Stimulated activated CD8-positive, alpha-beta memory T cell treated with anti-CD3 and anti-CD28 coated beads, Interleukin-4, amount 100 ng/mL, for 48 hours (primary cell): ENCODE data around the gene COPS4.
"Not testable (repeated sequence)": the region's sequence is repeated elsewhere in the genome, so short reads cannot be mapped to it uniquely, and the experiment has no call there.

Source experiments
- DNase-seq: peaks from one replicate; pipeline ENCODE4 v3.0.0-alpha.2; 2020

The COPS4 gene

DNA sequence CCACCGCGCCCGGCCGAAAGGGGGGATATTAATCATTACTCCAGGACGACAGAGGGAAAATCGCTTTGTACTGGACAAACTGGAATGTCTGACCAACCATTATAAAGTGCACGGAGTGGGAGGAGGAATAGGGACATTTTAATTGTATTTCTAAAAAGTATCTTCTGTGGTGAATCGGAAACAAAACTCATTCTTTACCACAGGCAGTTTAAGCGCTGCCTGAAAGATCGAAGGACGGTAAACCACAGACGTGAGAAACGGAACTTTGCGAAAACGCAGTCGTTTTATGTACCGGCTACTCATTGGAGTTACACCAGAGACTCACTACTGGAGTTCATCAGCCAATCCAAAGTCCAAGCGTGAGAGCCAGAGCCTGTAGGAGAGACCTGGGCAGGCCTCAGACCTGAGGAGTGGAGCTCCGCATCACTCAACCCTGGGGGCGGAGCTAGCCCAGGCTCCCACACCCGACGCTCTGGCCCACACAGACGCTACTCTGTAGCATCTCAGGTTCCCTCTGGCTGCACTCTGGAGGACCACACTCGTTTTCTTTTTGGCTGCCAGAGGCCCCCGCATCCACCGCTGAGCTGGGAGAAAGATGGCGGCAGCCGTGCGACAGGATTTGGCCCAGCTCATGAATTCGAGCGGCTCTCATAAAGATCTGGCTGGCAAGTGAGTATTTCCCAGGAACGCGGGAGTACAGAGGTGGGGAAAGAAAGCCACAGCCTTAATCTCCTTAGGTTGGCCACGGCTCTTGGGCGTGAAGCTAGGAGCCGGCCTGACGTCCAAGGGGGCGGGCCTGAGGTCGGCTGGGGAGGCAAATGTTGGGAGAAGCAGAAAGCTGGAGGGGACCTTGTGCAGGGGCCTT, at the start of gene COPS4:
TSS of gene COPS4 (plus strand) at position 554 of the 865 bp plus-strand sequence. CDS start at position 596, 42 bp downstream.
- peak; percentile 93 for DNase-seq

DNA sequence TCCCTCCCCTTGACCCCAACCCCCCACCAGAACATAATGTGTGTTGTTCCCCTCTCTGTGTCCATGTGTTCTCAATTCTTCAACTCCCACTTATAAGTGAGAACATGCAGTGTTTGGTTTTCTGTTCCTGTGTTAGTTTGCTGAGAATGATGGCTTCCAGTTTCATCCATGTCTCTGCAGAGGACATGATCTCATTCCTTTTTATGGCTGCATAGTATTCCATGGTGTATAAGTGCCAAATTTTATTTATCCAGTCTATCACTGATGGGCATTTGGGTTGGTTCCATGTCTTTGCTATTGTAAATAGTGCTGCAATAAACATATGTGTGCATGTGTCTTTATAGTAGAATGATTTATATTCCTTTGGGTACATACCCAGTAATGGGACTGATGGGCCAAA, 47.5 kb upstream of the COPS4 start:
- not testable (repeated sequence) for DNase-seq

DNA sequence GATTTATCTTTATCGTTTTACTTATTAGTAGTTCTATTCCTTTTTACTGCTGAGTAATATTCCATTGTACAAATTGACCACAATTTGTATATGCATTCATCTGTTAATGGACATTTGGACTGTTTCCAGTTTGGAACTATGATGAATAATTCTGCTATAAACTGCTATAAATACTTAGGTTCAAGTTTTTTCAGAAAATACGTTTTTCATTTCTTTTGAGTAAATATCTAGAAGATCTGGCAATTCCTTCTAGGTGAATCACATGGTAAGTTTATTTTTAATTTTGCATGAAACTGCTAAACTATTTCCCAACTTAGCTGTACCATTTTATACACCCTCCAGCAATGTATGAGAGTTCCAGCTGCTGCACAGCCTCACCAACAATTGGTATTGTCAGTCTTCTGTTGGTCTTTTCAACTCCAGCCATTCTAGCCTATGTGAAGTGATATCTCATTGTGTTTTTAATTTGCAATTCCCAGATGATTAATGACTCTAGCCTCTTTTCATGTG, 46.6 kb upstream of the COPS4 start:
- DNase-seq, result no peak

DNA sequence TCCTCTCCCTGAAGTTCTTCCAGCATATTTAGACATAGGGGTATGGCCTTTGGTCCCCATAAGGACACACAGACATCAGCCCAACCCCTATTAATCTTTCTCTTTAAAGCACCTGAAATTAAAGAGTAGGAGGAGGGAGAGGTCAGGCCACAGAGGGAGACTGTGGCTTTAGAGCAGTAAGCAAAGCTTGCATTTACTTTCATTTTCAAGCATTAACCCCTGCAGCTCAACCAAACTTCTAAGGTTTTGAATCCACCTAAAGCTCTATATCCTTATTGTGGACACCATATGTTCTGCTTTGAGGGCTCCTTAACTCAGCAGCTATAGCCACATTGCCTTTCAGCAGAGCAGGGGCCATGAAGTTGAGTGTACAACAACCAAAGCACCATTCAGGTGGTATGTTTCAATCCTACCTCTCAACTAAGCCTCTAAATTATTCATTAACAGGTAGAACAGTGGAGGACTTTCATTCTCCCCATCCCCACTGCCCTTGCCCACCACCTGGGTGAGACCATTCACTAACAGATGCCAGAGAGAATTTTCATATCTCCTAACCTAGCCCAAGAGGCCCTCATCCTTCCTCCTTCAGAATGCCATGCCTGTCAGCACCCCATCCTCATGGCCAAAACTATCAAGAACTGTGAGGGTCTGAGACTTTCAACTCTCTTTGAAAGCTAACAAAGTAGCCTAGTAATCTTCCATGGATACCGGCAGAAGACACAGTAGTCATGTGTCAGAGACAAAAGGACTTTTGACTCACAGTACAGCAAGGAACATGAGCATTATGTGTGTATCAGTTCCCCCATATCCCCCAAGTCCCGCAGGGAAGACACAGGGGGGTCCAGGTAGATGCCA, 45.2 kb upstream of the COPS4 start:
- no peak for DNase-seq

DNA sequence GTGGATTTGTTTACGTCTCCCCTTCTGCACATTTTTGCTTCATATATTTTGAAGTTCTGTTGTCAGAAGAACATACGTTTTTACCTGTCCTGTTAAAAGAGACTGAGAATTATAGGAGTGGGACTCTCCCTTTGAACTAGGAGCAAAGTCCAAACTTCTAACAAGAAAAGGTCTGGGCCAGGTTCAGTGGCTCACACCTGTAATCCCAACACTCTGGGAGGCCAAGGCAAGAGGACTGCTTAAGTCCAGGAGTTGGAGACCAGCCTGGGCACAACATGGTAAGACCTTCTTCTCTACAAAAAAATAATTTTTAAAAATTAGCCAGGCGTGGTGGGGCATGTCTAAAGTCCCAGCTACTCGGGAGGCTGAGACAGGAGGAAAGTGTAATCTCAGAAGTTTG, 40.1 kb upstream of the COPS4 start:
- no peak for DNase-seq

DNA sequence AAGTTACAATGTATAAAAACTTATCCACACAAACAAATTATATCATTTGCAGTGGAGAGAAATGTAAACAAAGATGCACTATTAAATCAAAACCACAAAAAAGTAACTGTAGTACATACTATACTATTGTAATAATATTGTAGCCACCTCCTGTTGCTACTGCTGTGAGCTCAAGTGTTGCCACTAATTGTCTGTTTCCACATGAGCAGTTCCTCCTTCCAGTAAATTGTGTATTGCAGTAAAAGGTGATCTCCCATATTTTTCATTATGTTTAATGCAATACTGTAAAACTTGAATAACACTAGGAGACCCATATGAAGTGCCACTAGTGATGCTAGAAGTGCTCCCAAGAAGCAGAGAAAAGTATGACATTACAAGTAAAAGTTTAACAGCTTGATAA, 36.1 kb upstream of the COPS4 start:
- no peak for DNase-seq

DNA sequence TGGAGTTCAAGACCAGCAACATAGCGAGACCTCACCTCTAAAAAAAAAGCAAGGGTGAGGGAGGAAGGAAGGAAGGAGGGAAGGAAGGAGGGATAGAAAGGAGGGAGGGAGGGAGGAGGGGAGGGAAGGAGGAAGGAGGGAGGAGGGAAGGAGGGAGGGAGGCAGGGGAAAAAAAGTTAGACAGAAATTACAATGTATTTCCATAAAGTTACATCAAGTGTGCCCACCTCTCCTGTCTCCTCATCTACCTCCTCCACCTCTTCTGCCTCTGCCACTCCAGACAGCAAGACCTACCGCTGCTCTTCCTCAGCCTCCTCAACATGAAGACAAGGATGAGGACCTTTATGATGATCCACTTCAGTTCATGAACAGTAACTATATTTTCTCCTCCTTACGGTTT, 32.7 kb upstream of the COPS4 start:
- no peak for DNase-seq

DNA sequence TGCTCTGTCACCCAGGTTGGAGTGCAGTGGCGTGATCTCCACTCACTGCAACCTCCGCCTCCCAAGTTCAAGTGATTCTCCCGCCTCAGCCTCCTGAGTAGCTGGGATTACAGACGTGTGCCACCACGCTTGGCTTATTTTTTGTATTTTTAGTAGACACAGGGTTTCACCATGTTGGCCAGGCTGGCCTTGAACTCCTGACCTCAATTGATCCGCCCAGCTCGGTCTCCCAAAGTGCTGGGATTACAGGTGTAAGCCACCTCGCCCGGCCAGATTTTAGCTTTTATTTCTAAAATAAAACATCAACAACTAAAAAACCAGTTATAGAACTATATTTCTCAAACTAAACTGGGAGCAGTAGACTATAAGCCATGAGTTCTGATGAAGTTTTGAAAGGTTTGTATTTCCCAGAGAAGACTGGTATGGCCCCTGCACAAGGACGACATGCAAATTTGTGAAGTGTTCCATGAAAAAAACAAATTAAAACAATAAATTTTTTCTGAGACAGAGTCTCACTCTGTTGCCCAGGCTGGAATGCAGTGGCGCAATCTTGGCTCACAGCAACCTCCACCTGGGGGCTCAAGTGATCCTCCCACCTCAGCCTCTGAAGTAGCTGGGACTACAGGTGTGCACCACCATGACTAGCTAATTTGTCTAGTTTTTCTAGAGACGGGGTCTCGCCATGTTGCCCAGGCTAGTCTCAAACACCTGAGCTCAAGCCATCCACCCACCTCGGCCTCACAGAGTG, 31.8 kb upstream of the COPS4 start:
- not testable (repeated sequence) for DNase-seq

DNA sequence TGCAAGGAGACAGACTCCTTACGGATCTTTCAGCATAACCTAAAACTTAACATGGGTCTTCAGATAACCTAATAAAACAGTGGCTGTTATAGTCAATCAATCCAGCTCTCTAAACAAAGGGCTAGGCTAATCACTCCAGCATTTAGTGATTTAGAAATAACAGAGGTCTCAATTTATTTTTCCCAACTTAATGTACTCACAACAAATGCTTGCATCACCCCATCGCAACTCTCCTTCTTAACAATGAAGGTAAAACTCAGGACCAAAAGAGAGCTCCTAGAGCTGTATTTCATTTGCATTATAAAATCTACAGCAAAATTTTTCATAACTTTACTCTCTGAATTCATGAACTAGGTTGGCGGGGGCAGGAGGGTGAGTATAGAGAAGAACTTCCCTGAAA, 25.5 kb upstream of the COPS4 start:
- DNase-seq, result no peak

DNA sequence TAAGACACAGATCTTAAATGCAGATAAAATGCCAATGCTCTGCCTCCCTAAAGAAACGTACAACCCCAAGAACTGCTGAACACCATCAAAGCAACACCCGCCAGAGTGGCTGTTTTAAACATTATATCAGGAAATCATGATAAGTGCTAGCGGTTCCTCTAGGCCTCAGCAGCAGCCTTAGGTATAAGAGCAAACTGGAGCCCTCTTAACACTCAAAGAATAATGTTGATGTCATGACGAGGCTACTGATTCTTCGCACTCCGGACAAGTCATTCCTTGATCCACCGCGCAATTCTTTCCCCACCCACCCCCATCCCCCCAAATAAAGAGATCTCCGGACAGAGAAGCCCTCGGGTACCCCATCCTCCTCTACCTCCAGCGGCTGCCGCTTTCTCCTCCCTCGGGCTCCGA, 24.9 kb upstream of the COPS4 start:
- no peak for DNase-seq

DNA sequence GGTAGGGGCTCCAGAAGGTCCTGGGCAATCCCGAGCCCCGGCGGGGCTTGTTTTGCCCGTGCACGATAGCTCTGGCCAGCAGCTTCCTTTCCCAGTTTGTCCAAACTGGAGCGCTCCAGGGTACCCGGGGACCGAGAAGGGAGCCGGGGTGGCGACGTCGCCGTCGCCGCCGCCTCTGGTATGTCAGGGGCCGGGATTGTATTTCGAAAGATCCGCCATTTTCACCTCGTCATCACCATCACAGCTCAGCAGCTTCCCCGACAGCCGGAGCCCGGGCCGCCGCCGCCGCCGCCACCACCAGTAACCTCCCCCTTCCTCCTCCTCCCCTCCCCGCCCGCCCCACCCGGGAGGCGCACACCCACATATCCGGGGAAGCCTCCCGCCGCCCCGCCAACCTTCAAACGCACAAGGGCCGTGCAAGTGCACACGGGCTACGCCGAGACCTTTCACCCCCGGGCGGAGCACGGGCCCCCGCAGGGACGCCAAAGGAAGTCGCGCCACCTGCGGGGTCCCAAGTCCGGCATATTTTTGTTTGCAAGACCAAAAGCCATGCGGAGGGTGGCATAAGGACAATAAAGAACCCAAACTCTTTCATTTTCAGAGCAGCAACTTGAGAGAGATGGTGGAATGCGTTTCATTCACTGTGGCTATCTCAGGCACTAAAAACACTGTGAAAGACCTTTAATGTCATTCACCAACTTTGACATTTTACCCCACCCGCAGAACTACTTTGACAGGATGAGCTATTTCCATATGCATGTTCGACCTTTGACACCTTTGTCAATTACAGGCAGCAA, 24.3 kb upstream of the COPS4 start, which contains the start of gene LIN54:
TSS of gene LIN54 (minus strand) at position 302 of the 797 bp plus-strand sequence. CDS start 25,979 bp downstream, outside the sequence.
- DNase-seq, result peak; percentile 85

DNA sequence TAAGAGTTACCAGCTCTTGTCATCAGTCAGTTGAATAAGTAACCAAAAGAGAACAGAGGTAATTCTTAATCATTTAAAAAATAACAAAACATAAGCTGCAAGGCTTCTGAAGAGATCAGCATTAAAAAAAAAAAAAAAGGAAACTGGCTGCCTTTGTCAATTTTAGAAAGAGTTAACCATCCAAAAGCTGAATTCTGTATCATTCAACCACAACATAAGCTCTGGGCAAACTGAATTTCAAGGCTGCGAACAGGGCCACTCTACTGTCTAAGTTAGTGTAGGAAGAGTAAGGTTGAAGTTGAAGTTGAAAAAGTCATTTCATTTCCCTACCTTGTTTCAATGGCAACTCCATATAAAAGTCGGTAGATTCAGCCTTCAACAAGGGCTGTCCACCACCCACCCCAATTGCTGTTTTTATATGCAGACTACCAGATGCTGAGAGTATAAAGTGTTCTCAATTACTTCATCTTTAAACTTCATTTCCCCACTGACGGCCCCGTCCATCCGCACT, 23.2 kb upstream of the COPS4 start:
- no peak for DNase-seq

DNA sequence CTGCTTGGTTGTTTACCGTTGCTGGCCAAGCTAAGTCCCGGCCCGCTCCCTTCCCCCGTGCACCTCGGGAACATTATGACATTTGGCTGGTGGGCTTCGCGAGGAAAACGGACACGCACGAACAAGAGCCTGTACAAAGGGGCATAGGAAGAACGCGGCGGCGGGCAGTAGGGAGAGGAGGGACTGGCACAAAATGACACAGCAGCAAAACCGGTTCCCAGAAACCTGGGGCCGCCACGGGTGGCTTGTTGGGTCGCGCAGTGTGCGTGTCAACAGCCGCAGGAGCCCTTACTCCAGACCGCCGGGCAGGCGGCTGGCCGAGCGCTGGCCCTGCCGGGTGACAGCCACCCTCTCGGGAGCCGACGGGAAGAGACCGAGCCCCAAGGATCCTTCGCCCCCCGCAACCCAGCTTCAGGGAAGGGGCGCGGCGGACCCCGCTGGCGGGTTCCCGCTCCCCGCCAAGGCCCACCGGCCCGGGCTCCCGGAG, 22.7 kb upstream of the COPS4 start:
- DNase-seq, result peak; percentile 60

DNA sequence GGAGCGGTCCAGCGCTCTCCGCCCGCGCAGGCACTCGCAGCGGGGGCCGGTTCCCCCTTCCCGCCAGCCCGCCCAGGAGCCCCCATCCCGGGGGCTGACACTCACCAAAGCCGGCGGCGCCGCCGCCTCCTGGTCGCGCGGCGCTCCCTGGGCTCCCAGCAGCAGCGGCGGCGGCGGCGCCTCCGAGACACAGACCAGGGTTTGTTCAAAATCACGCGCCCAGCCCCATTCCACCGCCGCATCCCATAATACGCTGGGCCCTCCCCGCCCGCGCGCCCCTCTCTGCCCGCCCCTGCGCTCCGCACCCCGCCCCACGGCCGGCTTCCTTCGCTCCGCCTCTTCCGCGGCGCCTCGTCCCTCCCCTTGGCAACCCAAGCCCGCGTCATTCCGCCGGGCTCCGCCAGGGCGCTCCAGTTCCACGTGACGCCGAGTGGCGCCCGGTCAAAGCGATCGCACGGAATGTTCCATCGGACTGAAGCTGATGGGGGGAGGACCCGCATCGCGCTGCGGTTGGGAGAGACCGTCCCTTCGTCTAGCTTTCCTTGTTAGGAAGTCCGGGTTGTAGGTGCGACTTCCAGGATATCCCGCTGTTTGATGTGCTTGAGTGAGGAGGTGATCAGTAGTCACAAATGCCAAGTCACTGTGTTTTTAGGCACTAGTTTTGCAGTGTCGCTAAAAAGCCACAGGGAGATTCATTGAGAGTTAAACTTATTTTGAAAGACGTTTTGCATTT, 22.1 kb upstream of the COPS4 start:
- DNase-seq, result peak; percentile 97

DNA sequence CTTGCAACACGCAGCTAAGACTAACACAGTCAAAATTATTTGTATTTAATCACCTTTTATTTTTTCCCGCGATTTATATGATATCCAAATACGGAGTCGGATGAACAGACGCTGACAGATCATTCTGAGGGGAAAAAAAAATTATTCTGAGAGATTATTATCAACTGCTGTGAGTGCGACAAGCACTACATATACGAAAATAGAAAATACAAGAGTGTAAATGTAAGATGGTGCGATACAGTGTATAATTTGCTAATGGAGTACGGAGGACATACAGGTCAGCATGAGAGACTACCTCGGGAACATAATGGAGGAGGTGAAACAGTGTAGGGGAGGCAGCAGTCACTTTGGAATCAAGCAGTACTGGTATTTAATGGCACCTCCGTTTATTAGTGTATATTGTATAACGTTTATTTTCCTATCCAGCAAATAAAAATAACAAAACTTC, 21.5 kb upstream of the COPS4 start:
- DNase-seq, result no peak

DNA sequence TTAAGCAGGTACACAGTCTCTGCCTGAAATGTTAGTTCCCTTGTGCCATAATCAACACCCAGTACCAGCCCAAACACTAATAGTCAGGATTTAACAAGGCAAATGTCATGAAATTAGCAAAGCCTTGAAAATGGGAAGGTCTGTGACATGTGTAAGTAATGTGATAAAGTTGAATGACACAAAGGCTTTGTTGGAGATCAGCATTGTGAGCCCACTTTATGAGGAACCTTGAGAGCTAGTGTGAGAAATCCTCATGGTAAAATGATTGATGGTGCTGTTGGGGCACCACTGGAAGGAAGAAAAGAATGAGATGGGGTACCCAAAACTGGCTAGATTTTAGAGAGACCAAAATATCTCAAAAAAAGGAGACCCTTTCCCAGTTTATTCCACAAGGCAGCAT, 21.1 kb upstream of the COPS4 start:
- no peak for DNase-seq

DNA sequence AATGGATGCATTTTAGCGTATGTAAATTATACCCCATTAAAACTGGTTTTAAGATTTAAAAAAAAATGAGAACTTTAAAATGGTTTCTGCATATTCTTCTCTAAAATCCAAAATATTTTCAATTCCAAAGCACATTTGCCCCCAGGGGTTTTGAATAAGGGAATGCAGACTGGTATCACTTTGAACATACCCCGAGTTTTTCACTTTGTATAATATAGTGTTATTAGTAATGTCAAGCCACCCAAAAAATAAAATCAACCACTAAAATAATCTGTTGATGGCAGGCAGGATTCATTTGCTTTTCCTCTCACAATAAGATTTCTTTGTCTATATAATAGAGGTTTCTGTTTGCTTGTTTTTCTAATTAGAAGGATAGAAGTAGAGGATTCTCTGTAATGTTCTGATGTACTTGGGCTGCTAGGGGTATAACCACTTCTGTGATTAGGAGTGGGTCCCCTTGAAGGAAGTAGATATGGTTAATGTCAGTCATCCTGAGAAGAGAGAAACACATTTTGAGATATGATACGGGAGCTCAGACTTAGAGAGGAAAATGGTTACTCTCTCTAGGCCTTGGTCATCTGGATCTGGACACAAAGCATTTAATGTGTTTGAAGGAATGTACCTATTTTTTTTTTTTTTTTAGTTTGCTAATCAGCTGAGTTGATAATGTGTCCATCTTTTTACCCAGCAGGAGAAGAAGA, 15.0 kb upstream of the COPS4 start:
- DNase-seq, result no peak

DNA sequence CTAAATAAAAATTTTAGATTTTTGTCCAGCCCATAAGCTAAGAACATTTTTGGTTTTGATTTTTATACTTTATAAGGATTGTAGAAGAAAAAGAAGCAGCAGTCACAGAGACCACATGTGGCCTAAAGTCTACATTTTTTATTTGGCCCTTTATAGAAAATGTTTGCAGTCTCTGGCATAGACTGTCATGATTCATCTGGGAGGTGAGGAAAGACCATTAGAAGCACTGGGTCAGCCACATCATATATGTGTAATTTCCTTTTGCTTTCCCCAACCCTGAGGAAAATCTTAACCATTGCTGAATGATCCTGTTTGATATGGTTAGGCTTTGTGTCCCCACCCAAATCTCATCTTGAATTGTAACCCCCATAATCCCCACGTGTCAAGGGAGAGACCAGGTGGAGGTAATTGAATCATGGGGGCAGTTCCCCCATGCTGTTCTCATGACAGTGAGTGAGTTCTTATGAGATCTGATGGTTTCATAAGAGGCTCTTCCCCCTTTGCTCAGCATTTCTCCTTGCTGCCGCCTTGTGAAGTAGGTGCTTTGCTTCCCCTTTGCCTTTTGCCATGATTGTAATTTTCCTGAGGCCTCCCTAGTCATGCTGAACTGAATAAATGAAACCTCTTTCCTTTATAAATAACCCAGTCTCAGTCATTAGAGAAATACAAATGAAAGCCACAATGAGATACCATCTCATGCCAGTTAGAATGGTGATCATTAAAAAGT, 12.1 kb upstream of the COPS4 start:
- DNase-seq, result no peak

DNA sequence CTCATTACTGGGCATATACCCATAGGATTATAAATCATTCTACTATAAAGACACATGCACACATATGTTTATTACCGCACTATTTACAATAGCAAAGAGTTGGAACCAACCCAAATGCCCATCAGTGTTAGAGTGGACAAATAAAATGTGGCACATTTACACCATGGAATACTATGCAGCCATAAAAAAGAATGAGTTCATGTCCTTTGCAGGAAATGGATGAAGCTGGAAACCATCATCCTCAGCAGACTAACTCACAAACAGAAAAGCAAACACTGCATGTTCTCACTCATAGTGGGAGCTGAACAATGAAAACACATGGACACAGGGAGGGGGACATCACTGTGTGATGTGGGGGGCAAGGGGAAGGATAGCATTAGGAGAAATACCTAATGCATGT, 11.4 kb upstream of the COPS4 start:
- DNase-seq, result not testable (repeated sequence)
